Cardiac muscle cell (in vitro differentiated cells and primary cell): ENCODE measurements around the gene CCDC149. TPM values are rescaled to one million over a fixed set of nuclear protein-coding genes. Genes with fewer than 3 reads are reported as not detected.

Experiments
- DNase-seq, 2 donors: peaks; one replicate each; pipeline versions ENCODE4 v3.0.0 to v3.0.0-alpha.2; 2010 to 2017; ENCODE audit warnings: low read depth in 1 of 2, low spot score in 1 of 2
- H3K27ac ChIP-seq: fragments of 200-600 bp; sonication (generic); 2 replicates; pipeline ENCODE4 v1.5.1; 2016
- H3K27me3 ChIP-seq: fragments of 200-600 bp; sonication (generic); 2 replicates; pipeline ENCODE4 v1.6.0; 2016; ENCODE audit warnings: control low read depth
- H3K36me3 ChIP-seq: fragments of 200-600 bp; sonication (generic); 2 replicates; pipeline ENCODE4 v1.5.1; 2016; ENCODE audit warnings: control low read depth
- H3K4me1 ChIP-seq: fragments of 200-600 bp; sonication (generic); 2 replicates; pipeline ENCODE4 v1.8.1; 2017; ENCODE audit warnings: low read depth, mild to moderate bottlenecking, mixed run types
- H3K4me3 ChIP-seq: fragments of 200-600 bp; sonication (generic); 2 replicates; pipeline ENCODE4 v1.5.1; 2016; ENCODE audit warnings: mild to moderate bottlenecking
- H3K9me3 ChIP-seq: fragments of 200-600 bp; sonication (generic); 2 replicates; pipeline ENCODE4 v1.5.1; 2017; ENCODE audit warnings: low read depth, mild to moderate bottlenecking, control low read depth
- polyA plus RNA-seq: library from polyadenylated mRNA; unstranded; fragments of >200 nt; fragmentation: Nextera tagmentation; extraction: Ambion mirVana; gene quantifications from 2 replicates; pipeline ENCODE4 v1.2.1, GENCODE V29; 2016
- total RNA-seq: library from RNA; depleted of rRNA; stranded (reverse); fragments of >200 nt; gene quantifications from 2 replicates; pipeline ENCODE4 v1.2.3, GENCODE V29; 2016
- TF ChIP-seq, protein P1 (sequence below): IDR thresholded peaks from 2 replicates; pipeline ENCODE4 v1.5.1; 2012; ENCODE audit warnings: low read depth, mild to moderate bottlenecking, low read length

CCDC149 gene
- total and polyA plus RNA-seq, 2 experiments from 2014 or later = 4.2 to 7.0 TPM

DNA sequence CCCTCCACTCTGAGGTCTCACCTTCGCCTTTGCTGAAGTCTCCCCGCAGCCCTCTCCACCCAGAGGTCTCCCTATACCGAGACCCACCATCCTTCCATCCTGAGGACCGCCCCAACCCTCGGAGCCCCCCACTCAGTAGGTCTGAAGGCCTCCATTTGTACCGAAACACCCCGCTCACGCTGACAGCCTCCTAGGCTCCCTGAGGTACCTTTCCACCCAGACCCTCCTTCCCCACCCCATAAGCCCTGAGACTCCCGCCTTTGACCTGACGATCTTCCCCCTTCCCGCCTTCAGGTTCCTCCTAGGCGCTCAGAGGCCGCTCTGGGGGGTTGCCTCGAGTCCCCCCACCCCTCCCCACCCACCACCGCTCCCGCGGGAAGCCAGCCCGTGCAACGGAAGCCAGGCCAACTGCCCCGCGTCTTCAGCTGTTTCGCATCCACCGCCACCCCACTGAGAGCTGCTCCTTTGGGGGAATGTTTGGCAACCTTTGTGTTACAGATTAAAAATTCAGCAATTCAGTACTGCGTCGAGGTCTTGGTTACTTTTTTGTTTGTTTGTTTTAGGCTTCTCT is 112.4 kb downstream of the CCDC149 start:
- Histone ChIP-seq H3K4me3 (no peak overlapping the region), H3K9me3 (no peaks in the 10 kb centered on the region), H3K27ac (no peak overlapping the region), H3K36me3 (no peaks in the 10 kb centered on the region), H3K27me3 (peaks cover 22% of the 10 kb centered on the region), H3K4me1 (peaks cover 20% of the 10 kb centered on the region)
- TF ChIP-seq, protein P1, sequence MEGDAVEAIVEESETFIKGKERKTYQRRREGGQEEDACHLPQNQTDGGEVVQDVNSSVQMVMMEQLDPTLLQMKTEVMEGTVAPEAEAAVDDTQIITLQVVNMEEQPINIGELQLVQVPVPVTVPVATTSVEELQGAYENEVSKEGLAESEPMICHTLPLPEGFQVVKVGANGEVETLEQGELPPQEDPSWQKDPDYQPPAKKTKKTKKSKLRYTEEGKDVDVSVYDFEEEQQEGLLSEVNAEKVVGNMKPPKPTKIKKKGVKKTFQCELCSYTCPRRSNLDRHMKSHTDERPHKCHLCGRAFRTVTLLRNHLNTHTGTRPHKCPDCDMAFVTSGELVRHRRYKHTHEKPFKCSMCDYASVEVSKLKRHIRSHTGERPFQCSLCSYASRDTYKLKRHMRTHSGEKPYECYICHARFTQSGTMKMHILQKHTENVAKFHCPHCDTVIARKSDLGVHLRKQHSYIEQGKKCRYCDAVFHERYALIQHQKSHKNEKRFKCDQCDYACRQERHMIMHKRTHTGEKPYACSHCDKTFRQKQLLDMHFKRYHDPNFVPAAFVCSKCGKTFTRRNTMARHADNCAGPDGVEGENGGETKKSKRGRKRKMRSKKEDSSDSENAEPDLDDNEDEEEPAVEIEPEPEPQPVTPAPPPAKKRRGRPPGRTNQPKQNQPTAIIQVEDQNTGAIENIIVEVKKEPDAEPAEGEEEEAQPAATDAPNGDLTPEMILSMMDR = no peak
- DNase-seq = peak in 1 of 2 donors; percentile 44

- TF ChIP-seq, protein P1 = no peak
- peak in 1 of 2 donors; percentile 21 for DNase-seq
- Histone ChIP-seq H3K27me3 (peaks cover 22% of the 10 kb centered on the region), H3K36me3 (no peaks in the 10 kb centered on the region), H3K4me3 (no peak overlapping the region), H3K4me1 (peaks cover 23% of the 10 kb centered on the region), H3K9me3 (no peaks in the 10 kb centered on the region), H3K27ac (no peak overlapping the region)
Measured at GRCh38 chr4:24799544-24800324, 113.1 kb downstream of the CCDC149 start.

DNA sequence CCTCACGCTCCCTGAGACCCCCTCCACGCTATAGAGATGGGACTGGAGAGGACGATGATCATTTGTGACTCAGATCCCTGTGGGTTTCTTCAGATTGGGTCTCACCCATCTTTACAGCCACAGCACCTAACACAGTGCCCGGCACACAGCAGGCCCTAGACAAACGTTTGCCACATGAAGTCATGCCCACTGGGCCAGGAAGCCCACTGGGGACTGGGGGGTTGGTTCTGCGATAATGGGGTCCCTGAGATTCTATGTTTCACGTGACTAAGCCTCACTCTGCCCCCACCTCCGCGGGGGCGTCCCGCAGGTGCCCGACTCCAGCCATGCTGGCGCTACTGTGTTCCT is 113.7 kb downstream of the CCDC149 start:
- Histone ChIP-seq H3K4me3 (no peak overlapping the region), H3K36me3 (no peaks in the 10 kb centered on the region), H3K9me3 (no peaks in the 10 kb centered on the region), H3K4me1 (peaks cover 26% of the 10 kb centered on the region), H3K27me3 (peaks cover 22% of the 10 kb centered on the region), H3K27ac (no peak overlapping the region)
- TF ChIP-seq, protein P1 = no peak
- no peak for DNase-seq

- Histone ChIP-seq H3K4me3 (no peak overlapping the region), H3K27me3 (peaks cover 22% of the 10 kb centered on the region), H3K27ac (no peak overlapping the region), H3K4me1 (peaks cover 32% of the 10 kb centered on the region), H3K36me3 (no peaks in the 10 kb centered on the region), H3K9me3 (no peaks in the 10 kb centered on the region)
- TF ChIP-seq, protein P1 = no peak
- no peak for DNase-seq
Measured at GRCh38 chr4:24798036-24798610, 114.7 kb downstream of the CCDC149 start.

- TF ChIP-seq, protein P1 = no peak
- no peaks in the 10 kb centered on the region for H3K36me3 ChIP-seq
- peaks cover 32% of the 10 kb centered on the region for H3K4me1 ChIP-seq
- H3K27ac ChIP-seq = no peak overlapping the region
- no peaks in the 10 kb centered on the region for H3K9me3 ChIP-seq
- no peak overlapping the region for H3K4me3 ChIP-seq
- DNase-seq = no peak
- peaks cover 22% of the 10 kb centered on the region for H3K27me3 ChIP-seq
Measured at GRCh38 chr4:24796620-24797019, 116.2 kb downstream of the CCDC149 start.
